H1 (cell line): Measurements from ENCODE around the gene OSBPL9. TPM values are rescaled to one million over a fixed set of nuclear protein-coding genes. Genes with fewer than 3 reads are reported as not detected.
"Not testable (repeated sequence)": the region's sequence is repeated elsewhere in the genome, so short reads cannot be mapped to it uniquely, and the experiment has no call there.

Source experiments
- CTCF ChIA-PET: fragments of 300-600 bp; sonication (Branson Sonifier 250); formaldehyde crosslinking; loops from one replicate; lab custom pipeline; 2021; ENCODE audit not compliant: partially characterized antibody; lab: Charles Lee
- POLR2A ChIA-PET: fragments of 300-600 bp; sonication (Branson Sonifier 250); formaldehyde crosslinking; loops from one replicate; lab custom pipeline; 2021; ENCODE audit warnings: inconsistent platforms; ENCODE audit not compliant: partially characterized antibody; lab: Charles Lee
- DNase-seq, 2 experiments: peaks; one replicate each; pipeline versions ENCODE4 v3.0.0 to v3.0.0-alpha.2; 2010 to 2022; ENCODE audit warnings: low spot score in 2 of 2, low read depth in 1 of 2, mixed read lengths in 1 of 2
- FAIRE-seq: peaks from 2 replicates; lab custom pipeline; 2011; peaks lifted over from hg19 to GRCh38; lab: Jason Lieb, UNC
- H2AFZ ChIP-seq: 2 replicates; pipeline ENCODE4 v1.8.1; 2012; ENCODE audit warnings: low read length, inconsistent platforms
- H2AK5ac ChIP-seq: 2 replicates; pipeline ENCODE4 v1.6.1; 2013; ENCODE audit warnings: low read depth, low read length
- H2BK120ac ChIP-seq: replicated peaks from 2 replicates; pipeline ENCODE3; 2013; ENCODE audit warnings: low read depth, low read length, inconsistent platforms
- H2BK12ac ChIP-seq: 2 replicates; pipeline ENCODE4 v1.6.1; 2013; ENCODE audit warnings: low read depth, low read length
- H2BK15ac ChIP-seq: 2 replicates; pipeline ENCODE4 v1.6.1; 2013; ENCODE audit warnings: low read length
- H2BK20ac ChIP-seq: 2 replicates; pipeline ENCODE4 v1.6.1; 2013; ENCODE audit warnings: low read length
- H2BK5ac ChIP-seq: 2 replicates; pipeline ENCODE4 v1.6.1; 2013; ENCODE audit warnings: low read depth, low read length
- H3K14ac ChIP-seq: 2 replicates; pipeline ENCODE4 v1.6.1; 2013; ENCODE audit warnings: inconsistent platforms; ENCODE audit not compliant: insufficient read length
- H3K18ac ChIP-seq: 2 replicates; pipeline ENCODE4 v1.6.1; 2013; ENCODE audit warnings: low read length; ENCODE audit errors: extremely low read depth
- H3K23ac ChIP-seq: 2 replicates; pipeline ENCODE4 v1.6.1; 2013; ENCODE audit warnings: inconsistent platforms; ENCODE audit not compliant: insufficient read length
- H3K23me2 ChIP-seq: 2 replicates; pipeline ENCODE4 v1.6.1; 2013; ENCODE audit warnings: low read depth, low read length
- H3K27ac ChIP-seq: 2 replicates; pipeline ENCODE4 v1.6.1; 2011; ENCODE audit warnings: low read depth, low read length, inconsistent platforms
- H3K27me3 ChIP-seq, 4 experiments: replicated peaks in 1 of 4; 1 replicate in 1 of 4; 2 replicates in 3 of 4; pipeline versions ENCODE4 v1.6.1 to v1.8.1; 2011 to 2013; ENCODE audit warnings: low read length in 3 of 4, mild to moderate bottlenecking in 3 of 4, inconsistent platforms in 2 of 4, mixed read lengths in 2 of 4, moderate library complexity in 1 of 4; ENCODE audit not compliant: control insufficient read depth in 3 of 4, insufficient read depth in 3 of 4; ENCODE audit errors: extremely low read depth in 1 of 4
- H3K36me3 ChIP-seq, 4 experiments: 2 replicates each; pipeline versions ENCODE4 v1.6.1 to v1.8.1; 2011 to 2013; ENCODE audit warnings: mild to moderate bottlenecking in 4 of 4, low read length in 3 of 4, moderate library complexity in 2 of 4, control low read depth in 1 of 4, inconsistent platforms in 1 of 4; ENCODE audit not compliant: insufficient read depth in 4 of 4, control insufficient read depth in 2 of 4
- H3K4ac ChIP-seq: replicated peaks from 2 replicates; pipeline ENCODE3; 2013; ENCODE audit warnings: low read length, low read depth, mixed read lengths, inconsistent platforms; ENCODE audit not compliant: insufficient read length
- H3K4me1 ChIP-seq, 4 experiments: replicated peaks in 1 of 4; 1 replicate in 1 of 4; 2 replicates in 3 of 4; pipeline versions ENCODE4 v1.6.1 to v1.8.1; 2011 to 2013; ENCODE audit warnings: low read length in 3 of 4, inconsistent platforms in 2 of 4, mixed read lengths in 1 of 4; ENCODE audit not compliant: insufficient read depth in 4 of 4, control insufficient read depth in 3 of 4
- H3K4me2 ChIP-seq, 2 experiments: 2 replicates each; pipeline versions ENCODE4 v1.6.1 to v1.8.1; 2011 to 2013; ENCODE audit warnings: low read depth in 2 of 2, low read length in 2 of 2, control low read depth in 1 of 2, inconsistent platforms in 1 of 2, mild to moderate bottlenecking in 1 of 2; ENCODE audit not compliant: insufficient read depth in 1 of 2
- H3K4me3 ChIP-seq, 4 experiments: fragments of 200-600, 300-600 bp in 1 of 4; sonication (generic), shearing (Covaris generic), sonication (Bioruptor Twin) in 1 of 4; 2 replicates each; pipeline versions ENCODE4 v1.5.1 to v1.8.1; 2011 to 2016; ENCODE audit warnings: low read length in 4 of 4, low read depth in 3 of 4, control low read depth in 2 of 4, inconsistent platforms in 2 of 4, mild to moderate bottlenecking in 2 of 4, mixed read lengths in 1 of 4, moderate library complexity in 1 of 4; ENCODE audit not compliant: insufficient read depth in 2 of 4; ENCODE audit errors: extremely low read depth in 1 of 4
- H3K56ac ChIP-seq: replicated peaks from 2 replicates; pipeline ENCODE3; 2013; ENCODE audit warnings: low read depth, mild to moderate bottlenecking, mixed read lengths, low read length, inconsistent platforms; ENCODE audit not compliant: insufficient read length
- H3K79me1 ChIP-seq: 2 replicates; pipeline ENCODE4 v1.6.1; 2013; ENCODE audit warnings: low read depth, low read length, control low read depth
- H3K79me2 ChIP-seq, 2 experiments: 2 replicates each; pipeline versions ENCODE4 v1.6.1 to v1.8.1; 2012 to 2013; ENCODE audit warnings: low read length in 2 of 2, mild to moderate bottlenecking in 2 of 2, inconsistent platforms in 1 of 2; ENCODE audit not compliant: insufficient read depth in 2 of 2, control insufficient read depth in 1 of 2
- H3K9ac ChIP-seq, 4 experiments: replicated peaks in 1 of 4; 1 replicate in 1 of 4; 2 replicates in 3 of 4; pipeline versions ENCODE4 v1.6.1 to v1.8.1; 2011 to 2013; ENCODE audit warnings: low read depth in 3 of 4, low read length in 3 of 4, control low read depth in 2 of 4, mild to moderate bottlenecking in 2 of 4, moderate library complexity in 2 of 4, inconsistent platforms in 1 of 4; ENCODE audit errors: extremely low read depth in 1 of 4
- H3K9me3 ChIP-seq, 2 experiments: 2 replicates each; pipeline versions ENCODE4 v1.6.1 to v1.8.1; 2012 to 2013; ENCODE audit warnings: mild to moderate bottlenecking in 2 of 2, moderate library complexity in 2 of 2, control low read depth in 1 of 2, inconsistent platforms in 1 of 2, low read depth in 1 of 2, low read length in 1 of 2, mixed read lengths in 1 of 2; ENCODE audit not compliant: insufficient read depth in 2 of 2
- H4K20me1 ChIP-seq, 2 experiments: replicated peaks in 1 of 2; 2 replicates each; pipeline versions ENCODE3 to v1.8.1; 2011 to 2013; ENCODE audit warnings: inconsistent platforms in 2 of 2, low read length in 2 of 2, mild to moderate bottlenecking in 1 of 2; ENCODE audit not compliant: insufficient read depth in 2 of 2, control insufficient read depth in 1 of 2
- H4K5ac ChIP-seq: 2 replicates; pipeline ENCODE4 v1.6.1; 2013; ENCODE audit warnings: low read length, low read depth, mixed read lengths, inconsistent platforms; ENCODE audit not compliant: insufficient read length
- H4K8ac ChIP-seq: 2 replicates; pipeline ENCODE4 v1.8.0; 2013; ENCODE audit warnings: mild to moderate bottlenecking, moderate library complexity, low read length, inconsistent platforms; ENCODE audit not compliant: insufficient read depth; ENCODE audit errors: extremely low read depth
- H4K91ac ChIP-seq: replicated peaks from 2 replicates; pipeline ENCODE3; 2013; ENCODE audit warnings: low read length, mixed read lengths, inconsistent platforms; ENCODE audit not compliant: insufficient read length
- WGBS, 2 experiments: shearing (Covaris generic) in 1 of 2; methylation state at CpG; one replicate each; pipeline versions ENCODE4 v1.1.6 to v1.1.7; 2013 to 2015; ENCODE audit warnings: low lambda C conversion rate in 2 of 2, mixed read lengths in 2 of 2, inconsistent platforms in 1 of 2, low coverage in 1 of 2, missing lambda C conversion rate in 1 of 2; ENCODE audit not compliant: insufficient replicate concordance in 2 of 2, insufficient coverage in 1 of 2, insufficient read length in 1 of 2; ENCODE audit errors: extremely low coverage in 1 of 2, missing lambda C conversion rate in 1 of 2; 5-methylcytosine and 5-hydroxymethylcytosine counted together
- polyA plus RNA-seq, 7 experiments: library from polyadenylated mRNA; depleted of rRNA in 3 of 7; stranded (reverse) in 5 of 7; unstranded in 2 of 7; fragments of >200 nt in 5 of 7; fragments of 200-250 nt in 2 of 7; gene quantifications; 1 replicate in 5 of 7; 2 replicates in 1 of 7; 4 replicates in 1 of 7; pipeline versions ENCODE4 v1.2.1 to v1.2.3, GENCODE V29; 2011 to 2013; ENCODE audit warnings: missing spikeins in 2 of 7, mixed read lengths in 2 of 7
- total RNA-seq: library from RNA; stranded (reverse); fragmentation: NEBNext Ultra II Directional; extraction: Animal tissue kit (Norgen Biotek cat#: 25700); gene quantifications from 2 replicates; pipeline ENCODE4 v1.2.1, GENCODE V29; 2021

The OSBPL9 gene
- total and polyA plus RNA-seq, 2 of the 8 experiments (the other 6 are each of a cell fraction or from before 2014, with no cell fraction given): 58.2 to 71.6 TPM

DNA sequence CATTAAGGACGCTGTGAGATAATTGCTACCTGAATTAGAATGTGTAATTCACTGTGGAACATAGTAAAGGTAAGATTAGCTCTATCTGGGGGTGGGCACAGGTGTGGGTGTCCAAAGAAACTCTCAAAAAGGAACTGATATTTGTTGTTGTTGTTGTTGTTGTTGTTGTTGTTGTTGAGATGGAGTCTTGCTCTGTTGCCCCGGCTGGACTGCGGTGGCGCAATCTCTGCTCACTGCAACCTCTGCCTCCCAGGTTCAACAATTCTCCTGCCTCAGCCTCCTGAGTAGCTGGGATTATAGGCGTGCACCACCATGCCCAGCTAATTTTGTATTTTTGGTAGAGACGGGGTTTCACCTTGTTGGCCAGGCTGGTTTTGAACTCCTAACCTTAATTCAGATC is 6.8 kb upstream of the OSBPL9 start:
- H4K5ac ChIP-seq, H3K27ac ChIP-seq, H4K8ac ChIP-seq, H3K36me3 ChIP-seq, H3K9ac ChIP-seq, H3K23ac ChIP-seq, H3K56ac ChIP-seq, H2AK5ac ChIP-seq, H3K4ac ChIP-seq, H3K14ac ChIP-seq, H3K27me3 ChIP-seq, H3K79me1 ChIP-seq, H2BK15ac ChIP-seq, H3K4me3 ChIP-seq, H2BK12ac ChIP-seq, H3K23me2 ChIP-seq, DNase-seq, H2BK120ac ChIP-seq, H3K4me2 ChIP-seq, H2BK20ac ChIP-seq, H4K20me1 ChIP-seq, H2BK5ac ChIP-seq, FAIRE-seq, H3K4me1 ChIP-seq, H3K9me3 ChIP-seq, H3K79me2 ChIP-seq, H2AFZ ChIP-seq, H4K91ac ChIP-seq, H3K18ac ChIP-seq: not testable (repeated sequence)
- CTCF ChIA-PET: interaction anchor here (0.9 kb wide), 1 partner anchor 8 kb away, joined by 3 read pairs; no protein-coding TSS in a partner anchor
- 95% methylated on average over 6 of the region's 6 CpGs; no CpG with 5 or more reads in 1 of the 2 experiments for WGBS, 2 experiments
- POLR2A ChIA-PET: interaction anchor here (1.2 kb wide), 1 partner anchor 14 kb away, joined by 3 read pairs; no protein-coding TSS in a partner anchor
